ENCODE data around the gene RWDD2A. TPM values are rescaled to one million over a fixed set of nuclear protein-coding genes. Genes with fewer than 3 reads are reported as not detected.

The RWDD2A gene
- total RNA-seq, 4 donors from 2014 or later, result 2.1 to 6.4 (median 4.2) TPM

DNA sequence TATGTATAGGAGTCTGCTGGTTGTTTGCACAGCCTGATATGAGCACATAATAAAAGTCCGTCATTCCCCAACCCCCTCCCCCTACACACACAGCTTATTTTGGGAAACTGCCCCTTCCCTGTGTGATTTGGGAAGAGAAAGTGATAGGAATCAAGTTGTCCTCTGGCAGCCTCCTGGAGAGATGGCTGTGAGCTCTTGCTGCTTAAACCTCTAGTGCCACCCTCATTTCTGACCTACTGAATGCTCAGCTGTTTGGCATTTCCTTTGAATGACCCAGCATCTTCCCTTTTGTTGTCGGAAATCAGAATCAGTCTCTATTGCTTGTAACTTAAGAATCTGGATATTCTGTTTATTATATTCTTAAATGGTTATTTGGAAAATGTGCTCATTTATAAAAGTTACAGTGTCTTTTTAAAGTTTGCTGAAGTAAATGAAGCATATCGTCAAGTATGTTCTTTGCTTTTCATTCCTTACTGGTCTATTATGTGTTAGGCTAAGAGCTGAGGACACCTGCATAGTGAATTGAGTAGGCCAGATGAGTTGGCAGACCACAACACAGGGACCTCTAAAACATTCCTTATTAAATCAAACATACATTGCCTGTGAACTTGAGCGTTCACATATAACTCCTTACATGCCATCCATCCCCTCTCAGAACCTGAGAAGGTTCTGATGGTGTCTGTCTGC lies 5.5 kb downstream of the RWDD2A start:
- Histone ChIP-seq H3K27me3 (no peaks in the 10 kb centered on the region), H3K9me3 (no peaks in the 10 kb centered on the region), H3K27ac (no peak overlapping the region), H3K4me1 (no peaks in the 10 kb centered on the region), H3K4me3 (no peak overlapping the region), H3K36me3 (no peaks in the 10 kb centered on the region)
- TF ChIP-seq POLR2A (IDR thresholded peaks at IDR 0.05), result no peak
- TF ChIP-seq CTCF (IDR thresholded peaks at IDR 0.05), result no peak
- no peak for DNase-seq
- intact Hi-C loops (cut with DNase I; ENCODE audit: low total_unique reads), result no loop called here

GRCh38 chr6:83199173-83199862 lies 6.2 kb downstream of the RWDD2A start:
- Histone ChIP-seq H3K27ac (no peak overlapping the region), H3K27me3 (no peaks in the 10 kb centered on the region), H3K4me3 (no peak overlapping the region), H3K36me3 (no peaks in the 10 kb centered on the region), H3K9me3 (no peaks in the 10 kb centered on the region), H3K4me1 (no peaks in the 10 kb centered on the region)
- no peak for TF ChIP-seq POLR2A (IDR thresholded peaks at IDR 0.05)
- TF ChIP-seq CTCF (IDR thresholded peaks at IDR 0.05), result no peak
- intact Hi-C loops (cut with DNase I; ENCODE audit: low total_unique reads), result no loop called here
- no peak for DNase-seq

GRCh38 chr6:83199863-83200225 lies 6.7 kb downstream of the RWDD2A start:
- Histone ChIP-seq H3K27ac (no peak overlapping the region), H3K36me3 (no peaks in the 10 kb centered on the region), H3K4me3 (no peak overlapping the region), H3K27me3 (no peaks in the 10 kb centered on the region), H3K9me3 (no peaks in the 10 kb centered on the region), H3K4me1 (no peaks in the 10 kb centered on the region)
- no peak for DNase-seq
- TF ChIP-seq POLR2A (IDR thresholded peaks at IDR 0.05) (no peak), CTCF (IDR thresholded peaks at IDR 0.05) (no peak)
- intact Hi-C loops (cut with DNase I; ENCODE audit: low total_unique reads), result loop anchor here (10.0 kb wide), 1 partner anchor 135 kb away; the partner anchor contains the start of genes DOP1A and UBE3D

GRCh38 chr6:83202031-83202430 lies 8.9 kb downstream of the RWDD2A start:
- Histone ChIP-seq H3K36me3 (no peaks in the 10 kb centered on the region), H3K4me1 (no peaks in the 10 kb centered on the region), H3K4me3 (no peak overlapping the region), H3K27me3 (no peaks in the 10 kb centered on the region), H3K27ac (no peak overlapping the region), H3K9me3 (no peaks in the 10 kb centered on the region)
- DNase-seq, result no peak
- intact Hi-C loops (cut with DNase I; ENCODE audit: low total_unique reads), result loop anchor here (10.0 kb wide), 1 partner anchor 137 kb away; the partner anchor contains the start of genes DOP1A and UBE3D
- TF ChIP-seq CTCF (IDR thresholded peaks at IDR 0.05) (no peak), POLR2A (IDR thresholded peaks at IDR 0.05) (no peak)
